ENCODE results near the gene RAI1. TPM values are rescaled to one million over a fixed set of nuclear protein-coding genes. Genes with fewer than 3 reads are reported as not detected.

The RAI1 gene
- total RNA-seq, 1 donor = 16.0 TPM

DNA sequence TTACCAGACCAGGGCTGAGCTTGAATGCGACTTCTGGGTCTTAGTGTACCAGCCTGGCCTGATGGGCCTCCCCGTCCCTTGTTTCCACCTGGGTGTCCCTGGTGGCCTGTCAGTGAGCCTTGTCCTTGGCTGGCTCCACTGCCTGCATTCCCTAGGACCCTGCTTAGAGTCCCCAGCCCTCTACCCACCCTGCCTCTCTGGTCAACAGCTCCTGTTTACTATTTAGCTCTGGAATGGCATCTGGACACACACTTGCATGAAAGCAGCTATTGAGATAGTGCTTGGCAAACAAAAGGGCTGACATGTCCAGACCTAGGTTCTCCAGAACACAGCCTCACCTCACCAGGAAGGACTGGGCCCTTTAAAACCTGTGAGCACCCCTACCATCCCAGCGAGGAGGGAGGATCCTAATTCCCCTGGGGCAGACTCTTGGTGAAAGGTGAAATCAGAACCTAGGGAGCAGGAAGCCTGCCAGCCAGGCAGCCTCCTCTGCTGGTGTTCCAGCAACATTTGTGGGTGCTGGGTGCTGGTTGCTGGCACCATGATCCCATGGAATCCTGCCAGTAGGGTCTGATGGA lies 38.8 kb downstream of the RAI1 start:
- TF ChIP-seq, protein P1, sequence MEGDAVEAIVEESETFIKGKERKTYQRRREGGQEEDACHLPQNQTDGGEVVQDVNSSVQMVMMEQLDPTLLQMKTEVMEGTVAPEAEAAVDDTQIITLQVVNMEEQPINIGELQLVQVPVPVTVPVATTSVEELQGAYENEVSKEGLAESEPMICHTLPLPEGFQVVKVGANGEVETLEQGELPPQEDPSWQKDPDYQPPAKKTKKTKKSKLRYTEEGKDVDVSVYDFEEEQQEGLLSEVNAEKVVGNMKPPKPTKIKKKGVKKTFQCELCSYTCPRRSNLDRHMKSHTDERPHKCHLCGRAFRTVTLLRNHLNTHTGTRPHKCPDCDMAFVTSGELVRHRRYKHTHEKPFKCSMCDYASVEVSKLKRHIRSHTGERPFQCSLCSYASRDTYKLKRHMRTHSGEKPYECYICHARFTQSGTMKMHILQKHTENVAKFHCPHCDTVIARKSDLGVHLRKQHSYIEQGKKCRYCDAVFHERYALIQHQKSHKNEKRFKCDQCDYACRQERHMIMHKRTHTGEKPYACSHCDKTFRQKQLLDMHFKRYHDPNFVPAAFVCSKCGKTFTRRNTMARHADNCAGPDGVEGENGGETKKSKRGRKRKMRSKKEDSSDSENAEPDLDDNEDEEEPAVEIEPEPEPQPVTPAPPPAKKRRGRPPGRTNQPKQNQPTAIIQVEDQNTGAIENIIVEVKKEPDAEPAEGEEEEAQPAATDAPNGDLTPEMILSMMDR (IDR thresholded peaks at IDR 0.05; ENCODE audit: insufficient read depth, low read depth, low read length) = no peak
- DNase-seq (ENCODE audit: low read depth) = no peak

DNA sequence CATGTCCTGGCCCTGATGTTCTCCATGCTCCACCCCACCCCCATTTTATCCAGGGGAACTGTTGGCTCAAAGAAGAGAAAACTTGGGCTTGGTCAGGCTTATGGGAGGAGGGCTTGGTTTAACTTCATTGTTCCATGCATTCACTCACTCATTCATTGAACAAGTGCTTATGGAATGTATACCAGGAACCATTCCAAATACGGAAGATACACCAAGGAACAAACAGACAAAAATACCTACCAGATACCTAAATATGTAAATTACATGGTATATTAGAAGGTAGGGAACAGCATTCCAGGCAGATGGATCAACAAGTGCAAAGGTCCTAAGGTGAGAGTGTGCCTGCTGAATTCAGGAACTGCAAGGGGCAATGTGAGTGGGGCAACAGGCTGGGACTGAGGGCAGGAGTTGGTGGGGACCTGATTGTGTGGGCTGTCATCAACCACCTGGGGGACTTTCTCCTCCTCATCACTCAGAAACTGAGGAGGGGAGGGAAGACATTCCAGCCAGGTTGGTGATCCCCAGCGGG lies 39.9 kb downstream of the RAI1 start:
- TF ChIP-seq, protein P1 (IDR thresholded peaks at IDR 0.05; ENCODE audit: insufficient read depth, low read depth, low read length) = no peak
- DNase-seq (ENCODE audit: low read depth) = no peak
- no peak overlapping the region for H3K4me3 ChIP-seq (ENCODE audit: low read depth, low read length)

More for the DNA sequence above, 38.8 kb downstream of the RAI1 start:
- H3K4me3 ChIP-seq (ENCODE audit: low read depth, low read length) = no peak overlapping the region

DNA sequence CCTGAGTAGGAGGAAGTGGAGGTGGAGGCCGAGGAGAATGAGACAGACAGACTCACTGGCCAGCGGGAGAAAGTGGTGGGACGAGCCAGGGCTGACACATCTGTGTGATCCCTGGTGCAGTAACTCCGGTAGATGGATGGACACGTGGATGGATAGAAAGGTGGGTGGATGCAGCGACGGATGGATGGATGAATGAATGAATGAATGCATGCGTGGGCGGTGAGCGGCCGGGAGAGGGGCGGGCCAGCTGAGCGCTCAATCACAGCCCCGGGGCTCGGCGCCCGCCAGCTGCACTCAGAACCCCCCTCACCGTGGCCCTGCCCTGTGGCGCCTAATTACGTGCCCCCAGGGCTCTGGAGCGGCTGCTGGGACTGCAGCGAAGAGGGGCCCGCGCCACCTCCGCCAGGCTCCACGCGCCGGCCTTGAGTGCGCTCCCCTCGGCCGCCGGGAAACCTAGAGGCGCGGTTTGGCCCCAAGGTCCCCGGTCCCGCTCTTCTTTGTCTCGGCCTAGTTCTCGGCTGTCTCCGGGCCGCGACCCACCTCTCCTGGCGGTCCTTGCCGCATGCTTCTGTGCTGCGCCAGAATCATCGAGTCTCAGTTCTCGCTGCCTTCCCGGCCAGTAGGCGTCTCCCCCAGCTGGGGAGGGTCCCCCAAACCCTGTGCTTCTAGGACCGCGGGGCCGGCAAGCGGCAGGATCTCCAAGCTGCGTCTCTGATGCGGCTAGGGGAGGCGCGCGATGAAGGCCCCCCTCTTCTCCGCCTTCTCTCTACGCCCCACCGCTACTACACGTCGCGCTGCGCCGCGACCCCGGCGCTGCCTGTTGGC lies 41.0 kb downstream of the RAI1 start:
- TF ChIP-seq, protein P1 (IDR thresholded peaks at IDR 0.05; ENCODE audit: insufficient read depth, low read depth, low read length) = no peak
- peak overlapping the region; percentile 65 for H3K4me3 ChIP-seq (ENCODE audit: low read depth, low read length)
- no peak for DNase-seq (ENCODE audit: low read depth)

DNA sequence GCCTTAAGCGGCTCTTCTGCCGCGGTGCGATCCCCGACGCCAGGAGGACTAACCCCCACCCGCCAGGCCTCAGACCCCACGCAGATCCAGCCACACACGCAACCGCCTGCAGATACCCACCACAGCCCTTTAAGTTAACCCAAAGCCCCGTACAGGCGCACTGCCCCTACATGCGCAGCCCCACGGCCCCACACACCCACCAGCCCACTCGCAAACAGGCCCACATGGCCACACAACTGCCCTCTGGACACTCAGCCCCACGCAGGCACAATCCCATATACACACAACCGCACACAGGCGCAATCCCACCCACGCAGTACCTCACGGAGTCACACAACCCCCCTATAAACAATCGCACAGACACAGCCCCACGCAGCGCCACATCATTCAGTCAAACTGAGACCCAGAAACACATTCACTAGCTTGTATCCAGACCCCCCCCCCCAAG lies 41.7 kb downstream of the RAI1 start:
- no peak for DNase-seq (ENCODE audit: low read depth)
- TF ChIP-seq, protein P1 (IDR thresholded peaks at IDR 0.05; ENCODE audit: insufficient read depth, low read depth, low read length) = no peak
- peak overlapping the region; percentile 65 for H3K4me3 ChIP-seq (ENCODE audit: low read depth, low read length)

DNA sequence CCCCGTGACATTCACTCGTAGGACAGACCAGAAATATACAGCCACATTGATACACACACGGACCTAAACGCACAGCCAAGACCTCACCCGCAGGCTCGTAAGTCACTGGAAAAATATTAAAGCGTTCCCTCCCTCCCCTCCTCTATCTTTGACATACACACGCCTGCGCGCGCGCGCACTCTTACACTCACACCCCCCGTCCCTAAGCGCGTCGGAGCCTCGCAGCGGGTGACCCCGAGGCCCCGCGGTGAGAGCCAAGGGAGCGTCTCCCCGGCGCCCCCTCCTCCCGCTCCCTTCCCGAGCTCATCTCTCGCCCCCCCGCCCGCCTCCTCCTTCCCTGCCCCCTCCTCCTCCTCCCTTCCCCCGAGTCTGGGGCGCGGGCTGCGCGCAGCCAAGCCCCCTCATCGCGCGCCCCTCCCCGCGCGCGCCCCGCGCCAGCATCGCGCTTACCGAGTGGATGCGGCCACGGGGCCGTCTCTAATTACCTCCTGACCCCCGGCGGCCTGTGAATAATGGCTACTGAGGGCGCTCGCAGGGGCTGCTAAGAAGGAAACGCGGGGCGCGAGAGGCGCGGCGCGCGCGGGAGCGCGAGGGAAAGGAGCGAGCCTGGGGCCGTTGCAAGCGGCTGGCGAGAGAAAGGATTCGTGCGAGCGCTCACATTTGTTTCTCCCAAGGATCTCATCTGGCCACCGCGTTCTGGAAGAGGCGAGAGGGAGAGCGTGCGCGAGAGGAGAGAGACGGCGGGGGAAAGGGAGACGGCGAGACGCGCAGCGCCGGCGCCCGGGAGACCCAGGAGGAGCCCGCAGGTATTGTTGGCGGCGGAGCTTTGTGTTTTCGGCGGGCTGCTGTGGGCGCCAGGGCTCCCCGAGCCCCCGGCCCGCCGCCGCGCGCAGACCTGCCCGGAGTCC lies 42.4 kb downstream of the RAI1 start:
- H3K4me3 ChIP-seq (ENCODE audit: low read depth, low read length) = peak overlapping the region; percentile 65
- TF ChIP-seq, protein P1 (IDR thresholded peaks at IDR 0.05; ENCODE audit: insufficient read depth, low read depth, low read length) = no peak
- peak; percentile 88 for DNase-seq (ENCODE audit: low read depth)

DNA sequence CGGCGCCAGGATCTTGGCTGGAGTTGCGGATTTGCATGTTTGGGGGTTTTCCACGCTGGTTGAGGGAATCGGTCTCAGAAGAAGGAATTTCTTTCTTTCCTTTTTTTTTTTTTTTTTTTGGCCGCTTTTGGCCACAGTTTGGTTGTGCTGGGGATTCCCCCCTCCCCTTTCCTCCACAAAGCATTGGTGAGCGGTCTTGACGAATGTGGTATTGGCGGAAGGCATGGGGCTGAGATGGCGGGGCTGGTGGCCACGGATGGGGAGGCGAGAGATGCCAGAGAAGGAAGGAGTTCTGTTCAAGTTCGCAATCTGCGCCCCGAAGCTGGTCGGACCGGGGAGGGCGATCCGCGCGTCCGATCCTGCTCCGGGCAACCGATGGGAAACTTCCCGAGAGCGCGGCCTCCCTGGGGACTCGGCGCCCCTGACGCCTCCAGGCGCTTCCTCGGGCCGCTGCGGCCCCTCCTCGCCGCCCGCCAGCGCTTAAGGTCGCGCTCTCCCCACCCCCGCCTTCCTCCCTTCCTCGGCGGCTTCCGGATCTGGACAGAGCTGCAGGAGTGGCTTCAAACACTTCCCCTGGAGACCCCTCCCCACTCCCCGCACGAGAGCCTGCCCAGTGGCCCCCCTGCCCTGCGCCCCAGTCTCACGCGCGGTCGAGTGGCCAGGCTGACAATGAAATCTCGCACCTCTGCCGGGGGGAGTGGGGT lies 43.2 kb downstream of the RAI1 start:
- peak overlapping the region; percentile 65 for H3K4me3 ChIP-seq (ENCODE audit: low read depth, low read length)
- TF ChIP-seq, protein P1 (IDR thresholded peaks at IDR 0.05; ENCODE audit: insufficient read depth, low read depth, low read length) = no peak
- peak; percentile 64 for DNase-seq (ENCODE audit: low read depth)

Data from fibroblast of villous mesenchyme (primary cell).